ENCODE data around the gene CCDC30.
A peak's percentile ranks its signal among the peaks of the same experiment; 100 is the strongest.
"Not testable (repeated sequence)": the region's sequence is repeated elsewhere in the genome, so short reads cannot be mapped to it uniquely, and the experiment has no call there.

CCDC30 gene

GRCh38 chr1:42454403-42454802 lies 8.7 kb upstream of the CCDC30 start:
- DNase-seq, result no peak

- DNase-seq, result peak; percentile 88
These were observed 6.9 kb upstream of the CCDC30 start, which contains the start of the genes PPCS and ZMYND12 for GRCh38 chr1:42456010-42456753. Gene PPCS, plus strand, starts transcription at chr1:42456543. Its CDS starts 23 bp downstream, at chr1:42456566. Gene ZMYND12, minus strand, starts transcription at chr1:42456022. Its CDS starts 25 bp downstream, at chr1:42455997.

GRCh38 chr1:42456754-42457089 lies 6.4 kb upstream of the CCDC30 start:
- peak; percentile 49 for DNase-seq

- DNase-seq, result no peak
These were observed 1.9 kb upstream of the CCDC30 start for GRCh38 chr1:42461196-42461595.

GRCh38 chr1:42463921-42464320 lies 835 bp downstream of the CCDC30 start:
- DNase-seq, result no peak

GRCh38 chr1:42466030-42466429 lies 2.9 kb downstream of the CCDC30 start:
- DNase-seq, result no peak

- no peak for DNase-seq
These were observed 6.6 kb downstream of the CCDC30 start for GRCh38 chr1:42469727-42470126.

- no peak for DNase-seq
These were observed 13.5 kb downstream of the CCDC30 start for GRCh38 chr1:42476605-42477004.

GRCh38 chr1:42477354-42477753 lies 14.3 kb downstream of the CCDC30 start:
- DNase-seq, result not testable (repeated sequence)

- no peak for DNase-seq
These were observed 14.7 kb downstream of the CCDC30 start for GRCh38 chr1:42477775-42478174.

- DNase-seq, result no peak
These were observed 16.5 kb downstream of the CCDC30 start for GRCh38 chr1:42479621-42480020.

GRCh38 chr1:42480921-42481320 lies 17.8 kb downstream of the CCDC30 start:
- no peak for DNase-seq

GRCh38 chr1:42482635-42483153 lies 19.6 kb downstream of the CCDC30 start:
- DNase-seq, result no peak

- no peak for DNase-seq
These were observed 21.3 kb downstream of the CCDC30 start for GRCh38 chr1:42484382-42484781.

GRCh38 chr1:42490237-42490636 lies 27.2 kb downstream of the CCDC30 start:
- no peak for DNase-seq

- not testable (repeated sequence) for DNase-seq
These were observed 38.9 kb downstream of the CCDC30 start for GRCh38 chr1:42502031-42502430.

- no peak for DNase-seq
These were observed 41.5 kb downstream of the CCDC30 start for GRCh38 chr1:42504535-42505128.

- DNase-seq, result no peak
These were observed 43.5 kb downstream of the CCDC30 start for GRCh38 chr1:42506576-42506975.

GRCh38 chr1:42511581-42512155 lies 48.6 kb downstream of the CCDC30 start:
- not testable (repeated sequence) for DNase-seq

GRCh38 chr1:42518908-42519307 lies 55.8 kb downstream of the CCDC30 start:
- no peak for DNase-seq

GRCh38 chr1:42523171-42523570 lies 60.1 kb downstream of the CCDC30 start:
- no peak for DNase-seq

- no peak for DNase-seq
These were observed 61.2 kb downstream of the CCDC30 start for GRCh38 chr1:42524330-42524729.

- DNase-seq, result no peak
These were observed 66.7 kb downstream of the CCDC30 start for GRCh38 chr1:42529724-42530181.

- DNase-seq, result no peak
These were observed 68.0 kb downstream of the CCDC30 start for GRCh38 chr1:42531043-42531442.
